GM12874 (cell line): ENCODE measurements around the gene LIPA.

ENCODE experiments used
- CTCF ChIP-seq: IDR thresholded peaks from 2 replicates; pipeline ENCODE4 v1.5.1; 2011; ENCODE audit warnings: low read depth, mild to moderate bottlenecking, control low read depth, low read length, moderate library complexity; ENCODE audit not compliant: insufficient read depth

LIPA gene

GRCh38 chr10:89294721-89295239, 43.2 kb upstream of the LIPA start:
- no peak for TF ChIP-seq CTCF

GRCh38 chr10:89283936-89284475, 32.4 kb upstream of the LIPA start:
- no peak for TF ChIP-seq CTCF

GRCh38 chr10:89283025-89283935, 31.7 kb upstream of the LIPA start:
- no peak for TF ChIP-seq CTCF

GRCh38 chr10:89281606-89282395, 30.2 kb upstream of the LIPA start:
- TF ChIP-seq CTCF = no peak

- no peak for TF ChIP-seq CTCF
Measured at GRCh38 chr10:89280508-89280907, 28.9 kb upstream of the LIPA start.

GRCh38 chr10:89279421-89279869, 27.9 kb upstream of the LIPA start:
- TF ChIP-seq CTCF = no peak

- no peak for TF ChIP-seq CTCF
Measured at GRCh38 chr10:89278900-89279392, 27.4 kb upstream of the LIPA start.
